ENCODE data around the gene COPE.

- no peak for TF ChIP-seq LEF1 (IDR thresholded peaks at IDR 0.05; ENCODE audit: borderline replicate concordance)
- TF ChIP-seq ZNF384 (IDR thresholded peaks at IDR 0.05) = no peak
- TF ChIP-seq TARDBP (IDR thresholded peaks at IDR 0.05) = no peak
- TF ChIP-seq FOXM1 (IDR thresholded peaks at IDR 0.05; ENCODE audit: borderline replicate concordance) = no peak
- no peak for TF ChIP-seq FOXK2 (IDR thresholded peaks at IDR 0.05)
- no peak for TF ChIP-seq HDGF (IDR thresholded peaks at IDR 0.05; ENCODE audit: borderline replicate concordance)
- TF ChIP-seq SP1 (IDR thresholded peaks at IDR 0.05) = no peak
- no peak for TF ChIP-seq ELF4 (IDR thresholded peaks at IDR 0.05)
- TF ChIP-seq BHLHE40 (IDR thresholded peaks at IDR 0.05; ENCODE audit: borderline replicate concordance) = no peak
- no peak for TF ChIP-seq ARNT (IDR thresholded peaks at IDR 0.05)
These were observed 26.1 kb upstream of the COPE start for GRCh38 chr19:18945297-18945696.
